Endothelial cell of umbilical vein (primary cell): ENCODE data around the gene TBC1D25.

Experiments used
- EZH2 ChIP-seq: IDR thresholded peaks from 2 replicates; pipeline ENCODE4 v1.6.1; 2012; ENCODE audit warnings: borderline replicate concordance, low read depth, mild to moderate bottlenecking, moderate library complexity, low read length, inconsistent platforms; ENCODE audit not compliant: severe bottlenecking
- GATA2 ChIP-seq: IDR thresholded peaks from 2 replicates; pipeline ENCODE4 v1.7.0; 2011; ENCODE audit warnings: low read depth, mild to moderate bottlenecking, moderate library complexity, mixed read lengths, low read length; ENCODE audit not compliant: insufficient read length, insufficient read depth
- JUN ChIP-seq: IDR thresholded peaks from 2 replicates; pipeline ENCODE4 v1.6.1; 2011; ENCODE audit warnings: borderline replicate concordance, low read depth; ENCODE audit not compliant: insufficient read length, insufficient read depth
- MYC ChIP-seq: IDR thresholded peaks from one replicate; pipeline ENCODE4 v1.6.1; 2011; ENCODE audit warnings: mild to moderate bottlenecking, low read depth, low read length
- POLR2A ChIP-seq: IDR thresholded peaks from 2 replicates; pipeline ENCODE4 v1.6.1; 2012; ENCODE audit warnings: low read depth, mild to moderate bottlenecking, control low read depth, low read length
- POLR2AphosphoS5 ChIP-seq: IDR thresholded peaks from 2 replicates; pipeline ENCODE4 v1.6.1; 2012; ENCODE audit warnings: low read depth, mild to moderate bottlenecking, control low read depth, low read length, moderate library complexity; ENCODE audit not compliant: insufficient read depth
- TF ChIP-seq, protein P1 (sequence below), 2 donors: IDR thresholded peaks; 1 replicate in 1 of 2; 2 replicates in 1 of 2; pipeline ENCODE4 v1.5.1; 2011; ENCODE audit warnings: low read length in 2 of 2, mild to moderate bottlenecking in 2 of 2, moderate library complexity in 2 of 2, control low read depth in 1 of 2, inconsistent platforms in 1 of 2, low read depth in 1 of 2; ENCODE audit not compliant: insufficient read depth in 1 of 2; ENCODE audit errors: extremely low read depth in 1 of 2
- TF ChIP-seq, protein P2 (sequence below): IDR thresholded peaks from 2 replicates; pipeline ENCODE4 v1.6.1; 2011; ENCODE audit not compliant: insufficient read depth, insufficient read length

DNA sequence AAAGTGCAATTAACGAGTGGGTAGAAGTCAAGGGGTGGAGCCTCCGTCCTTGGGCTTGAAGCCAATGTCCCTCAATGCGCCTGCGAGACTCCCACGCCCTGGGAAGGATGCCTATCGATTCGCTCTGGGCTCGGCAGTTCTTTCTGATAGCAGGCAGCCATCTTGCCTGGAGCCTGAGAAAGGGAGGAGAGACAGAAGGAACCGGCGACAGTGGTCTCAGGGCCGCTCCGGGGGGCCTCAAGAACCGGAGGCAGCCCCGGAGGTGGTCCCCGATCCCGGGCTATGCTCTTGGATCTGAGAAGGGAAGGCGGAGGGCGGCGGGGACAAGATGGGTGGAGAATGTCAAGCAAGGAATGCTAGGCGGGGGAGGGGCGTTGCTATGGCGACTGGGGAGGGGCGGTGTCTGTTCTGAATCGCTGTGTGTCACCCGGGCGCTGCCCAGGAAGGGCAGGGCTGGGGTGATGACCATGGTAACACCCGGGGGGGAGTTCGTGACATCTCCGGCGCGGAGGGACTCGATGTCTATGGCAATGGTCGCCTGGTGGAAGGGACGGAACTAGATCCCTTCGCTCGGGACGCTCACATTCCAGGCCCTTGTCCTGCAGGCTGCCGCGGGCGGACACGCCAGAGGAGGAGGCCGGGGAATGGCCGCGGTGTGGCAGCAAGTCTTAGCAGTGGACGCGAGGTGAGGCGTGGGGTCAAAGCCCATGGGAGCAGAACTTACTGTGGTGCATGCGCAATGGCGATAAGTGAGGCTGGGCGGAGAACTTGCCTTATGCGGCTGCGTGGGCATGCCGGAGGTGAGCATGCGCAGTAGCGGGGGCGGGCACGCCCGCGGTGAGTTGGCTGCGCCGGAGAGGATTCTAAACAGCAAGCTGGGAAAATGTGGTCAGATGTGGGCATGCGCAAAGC lies 58.1 kb downstream of the TBC1D25 start, which contains the start of gene WDR13:
- TF ChIP-seq, protein P1, sequence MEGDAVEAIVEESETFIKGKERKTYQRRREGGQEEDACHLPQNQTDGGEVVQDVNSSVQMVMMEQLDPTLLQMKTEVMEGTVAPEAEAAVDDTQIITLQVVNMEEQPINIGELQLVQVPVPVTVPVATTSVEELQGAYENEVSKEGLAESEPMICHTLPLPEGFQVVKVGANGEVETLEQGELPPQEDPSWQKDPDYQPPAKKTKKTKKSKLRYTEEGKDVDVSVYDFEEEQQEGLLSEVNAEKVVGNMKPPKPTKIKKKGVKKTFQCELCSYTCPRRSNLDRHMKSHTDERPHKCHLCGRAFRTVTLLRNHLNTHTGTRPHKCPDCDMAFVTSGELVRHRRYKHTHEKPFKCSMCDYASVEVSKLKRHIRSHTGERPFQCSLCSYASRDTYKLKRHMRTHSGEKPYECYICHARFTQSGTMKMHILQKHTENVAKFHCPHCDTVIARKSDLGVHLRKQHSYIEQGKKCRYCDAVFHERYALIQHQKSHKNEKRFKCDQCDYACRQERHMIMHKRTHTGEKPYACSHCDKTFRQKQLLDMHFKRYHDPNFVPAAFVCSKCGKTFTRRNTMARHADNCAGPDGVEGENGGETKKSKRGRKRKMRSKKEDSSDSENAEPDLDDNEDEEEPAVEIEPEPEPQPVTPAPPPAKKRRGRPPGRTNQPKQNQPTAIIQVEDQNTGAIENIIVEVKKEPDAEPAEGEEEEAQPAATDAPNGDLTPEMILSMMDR (IDR thresholded peaks at IDR 0.05; ENCODE audit: extremely low read depth in 1 of 2, insufficient read depth in 1 of 2, low read depth in 1 of 2, low read length in 2 of 2), result no peak
- no peak for TF ChIP-seq GATA2
- no peak for TF ChIP-seq MYC
- TF ChIP-seq POLR2AphosphoS5, result peak; percentile 67
- peak; percentile 27 for TF ChIP-seq POLR2A
- TF ChIP-seq EZH2, result no peak
- TF ChIP-seq, protein P2, sequence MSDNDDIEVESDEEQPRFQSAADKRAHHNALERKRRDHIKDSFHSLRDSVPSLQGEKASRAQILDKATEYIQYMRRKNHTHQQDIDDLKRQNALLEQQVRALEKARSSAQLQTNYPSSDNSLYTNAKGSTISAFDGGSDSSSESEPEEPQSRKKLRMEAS, result no peak
- TF ChIP-seq JUN, result no peak
